Measurements from ENCODE around the gene CIRBP.

Gene CIRBP

GRCh38 chr19:1226522-1227303, 42.4 kb upstream of the CIRBP start:
- ChIA-PET POLR2A (no interaction called here), CTCF (interaction anchor here (1.0 to 1.3 kb wide), 2 partner anchors 9 to 35 kb away, joined by 3 to 4 read pairs; no protein-coding TSS in a partner anchor)
- no peak for DNase-seq (ENCODE audit: extremely low spot score)
- TF ChIP-seq CTCF (IDR thresholded peaks at IDR 0.05; ENCODE audit: control extremely low read depth, extremely low read depth, low read depth, missing control alignments): no peak

- CTCF ChIA-PET: no interaction called here
- no peak for TF ChIP-seq CTCF (IDR thresholded peaks at IDR 0.05; ENCODE audit: control extremely low read depth, extremely low read depth, low read depth, missing control alignments)
- POLR2A ChIA-PET: interaction anchor here (0.6 to 1.0 kb wide), 3 partner anchors 42 to 97 kb away, joined by 5 to 7 read pairs (median 5); partner anchors contain the start of gene CIRBP
- no peak for DNase-seq (ENCODE audit: extremely low spot score)
Measured at GRCh38 chr19:1227304-1228054, 41.7 kb upstream of the CIRBP start.

- ChIA-PET CTCF (no interaction called here), POLR2A (interaction anchor here (0.6 to 1.0 kb wide), 3 partner anchors 41 to 98 kb away, joined by 5 to 7 read pairs (median 5); partner anchors contain the start of gene CIRBP)
- DNase-seq (ENCODE audit: extremely low spot score): no peak
- TF ChIP-seq CTCF (IDR thresholded peaks at IDR 0.05; ENCODE audit: control extremely low read depth, extremely low read depth, low read depth, missing control alignments): no peak
Measured at GRCh38 chr19:1228161-1228957, 40.8 kb upstream of the CIRBP start.

GRCh38 chr19:1229056-1229923, 39.8 kb upstream of the CIRBP start:
- DNase-seq (ENCODE audit: extremely low spot score): no peak
- POLR2A ChIA-PET: no interaction called here
- no peak for TF ChIP-seq CTCF (IDR thresholded peaks at IDR 0.05; ENCODE audit: control extremely low read depth, extremely low read depth, low read depth, missing control alignments)
- CTCF ChIA-PET: interaction anchor here (0.7 kb wide), 1 partner anchor 11 kb away, joined by 3 read pairs; no protein-coding TSS in a partner anchor

GRCh38 chr19:1229924-1230782, 39.0 kb upstream of the CIRBP start:
- ChIA-PET POLR2A (interaction anchor here (0.6 kb wide), 1 partner anchor 22 kb away, joined by 3 read pairs; no protein-coding TSS in a partner anchor), CTCF (interaction anchor here (0.7 kb wide), 1 partner anchor 10 kb away, joined by 3 read pairs; no protein-coding TSS in a partner anchor)
- no peak for TF ChIP-seq CTCF (IDR thresholded peaks at IDR 0.05; ENCODE audit: control extremely low read depth, extremely low read depth, low read depth, missing control alignments)
- DNase-seq (ENCODE audit: extremely low spot score): no peak

Measured in GM10248 (cell line).